H1 (cell line): ENCODE data around the gene PPP1R1B. TPM values are rescaled to one million over a fixed set of nuclear protein-coding genes. Genes with fewer than 3 reads are reported as not detected.
A peak's percentile ranks its signal among the peaks of the same experiment; 100 is the strongest.

Experiments
- CTCF ChIA-PET: fragments of 300-600 bp; sonication (Branson Sonifier 250); formaldehyde crosslinking; loops from one replicate; lab custom pipeline; 2021; ENCODE audit not compliant: partially characterized antibody; lab: Charles Lee
- POLR2A ChIA-PET: fragments of 300-600 bp; sonication (Branson Sonifier 250); formaldehyde crosslinking; loops from one replicate; lab custom pipeline; 2021; ENCODE audit warnings: inconsistent platforms; ENCODE audit not compliant: partially characterized antibody; lab: Charles Lee
- DNase-seq, 2 experiments: peaks; one replicate each; pipeline versions ENCODE4 v3.0.0 to v3.0.0-alpha.2; 2010 to 2022; ENCODE audit warnings: low spot score in 2 of 2, low read depth in 1 of 2, mixed read lengths in 1 of 2
- FAIRE-seq: peaks from 2 replicates; lab custom pipeline; 2011; peaks lifted over from hg19 to GRCh38; lab: Jason Lieb, UNC
- H2AFZ ChIP-seq: 2 replicates; pipeline ENCODE4 v1.8.1; 2012; ENCODE audit warnings: low read length, inconsistent platforms
- H2AK5ac ChIP-seq: 2 replicates; pipeline ENCODE4 v1.6.1; 2013; ENCODE audit warnings: low read depth, low read length
- H2BK120ac ChIP-seq: replicated peaks from 2 replicates; pipeline ENCODE3; 2013; ENCODE audit warnings: low read depth, low read length, inconsistent platforms
- H2BK12ac ChIP-seq: 2 replicates; pipeline ENCODE4 v1.6.1; 2013; ENCODE audit warnings: low read depth, low read length
- H2BK15ac ChIP-seq: 2 replicates; pipeline ENCODE4 v1.6.1; 2013; ENCODE audit warnings: low read length
- H2BK20ac ChIP-seq: 2 replicates; pipeline ENCODE4 v1.6.1; 2013; ENCODE audit warnings: low read length
- H2BK5ac ChIP-seq: 2 replicates; pipeline ENCODE4 v1.6.1; 2013; ENCODE audit warnings: low read depth, low read length
- H3K14ac ChIP-seq: 2 replicates; pipeline ENCODE4 v1.6.1; 2013; ENCODE audit warnings: inconsistent platforms; ENCODE audit not compliant: insufficient read length
- H3K18ac ChIP-seq: 2 replicates; pipeline ENCODE4 v1.6.1; 2013; ENCODE audit warnings: low read length; ENCODE audit errors: extremely low read depth
- H3K23ac ChIP-seq: 2 replicates; pipeline ENCODE4 v1.6.1; 2013; ENCODE audit warnings: inconsistent platforms; ENCODE audit not compliant: insufficient read length
- H3K23me2 ChIP-seq: 2 replicates; pipeline ENCODE4 v1.6.1; 2013; ENCODE audit warnings: low read depth, low read length
- H3K27ac ChIP-seq: 2 replicates; pipeline ENCODE4 v1.6.1; 2011; ENCODE audit warnings: low read depth, low read length, inconsistent platforms
- H3K27me3 ChIP-seq, 4 experiments: replicated peaks in 1 of 4; 1 replicate in 1 of 4; 2 replicates in 3 of 4; pipeline versions ENCODE4 v1.6.1 to v1.8.1; 2011 to 2013; ENCODE audit warnings: low read length in 3 of 4, mild to moderate bottlenecking in 3 of 4, inconsistent platforms in 2 of 4, mixed read lengths in 2 of 4, moderate library complexity in 1 of 4; ENCODE audit not compliant: control insufficient read depth in 3 of 4, insufficient read depth in 3 of 4; ENCODE audit errors: extremely low read depth in 1 of 4
- H3K36me3 ChIP-seq, 4 experiments: 2 replicates each; pipeline versions ENCODE4 v1.6.1 to v1.8.1; 2011 to 2013; ENCODE audit warnings: mild to moderate bottlenecking in 4 of 4, low read length in 3 of 4, moderate library complexity in 2 of 4, control low read depth in 1 of 4, inconsistent platforms in 1 of 4; ENCODE audit not compliant: insufficient read depth in 4 of 4, control insufficient read depth in 2 of 4
- H3K4ac ChIP-seq: replicated peaks from 2 replicates; pipeline ENCODE3; 2013; ENCODE audit warnings: low read length, low read depth, mixed read lengths, inconsistent platforms; ENCODE audit not compliant: insufficient read length
- H3K4me1 ChIP-seq, 4 experiments: replicated peaks in 1 of 4; 1 replicate in 1 of 4; 2 replicates in 3 of 4; pipeline versions ENCODE4 v1.6.1 to v1.8.1; 2011 to 2013; ENCODE audit warnings: low read length in 3 of 4, inconsistent platforms in 2 of 4, mixed read lengths in 1 of 4; ENCODE audit not compliant: insufficient read depth in 4 of 4, control insufficient read depth in 3 of 4
- H3K4me2 ChIP-seq, 2 experiments: 2 replicates each; pipeline versions ENCODE4 v1.6.1 to v1.8.1; 2011 to 2013; ENCODE audit warnings: low read depth in 2 of 2, low read length in 2 of 2, control low read depth in 1 of 2, inconsistent platforms in 1 of 2, mild to moderate bottlenecking in 1 of 2; ENCODE audit not compliant: insufficient read depth in 1 of 2
- H3K4me3 ChIP-seq, 4 experiments: fragments of 200-600, 300-600 bp in 1 of 4; sonication (generic), shearing (Covaris generic), sonication (Bioruptor Twin) in 1 of 4; 2 replicates each; pipeline versions ENCODE4 v1.5.1 to v1.8.1; 2011 to 2016; ENCODE audit warnings: low read length in 4 of 4, low read depth in 3 of 4, control low read depth in 2 of 4, inconsistent platforms in 2 of 4, mild to moderate bottlenecking in 2 of 4, mixed read lengths in 1 of 4, moderate library complexity in 1 of 4; ENCODE audit not compliant: insufficient read depth in 2 of 4; ENCODE audit errors: extremely low read depth in 1 of 4
- H3K56ac ChIP-seq: replicated peaks from 2 replicates; pipeline ENCODE3; 2013; ENCODE audit warnings: low read depth, mild to moderate bottlenecking, mixed read lengths, low read length, inconsistent platforms; ENCODE audit not compliant: insufficient read length
- H3K79me1 ChIP-seq: 2 replicates; pipeline ENCODE4 v1.6.1; 2013; ENCODE audit warnings: low read depth, low read length, control low read depth
- H3K79me2 ChIP-seq, 2 experiments: 2 replicates each; pipeline versions ENCODE4 v1.6.1 to v1.8.1; 2012 to 2013; ENCODE audit warnings: low read length in 2 of 2, mild to moderate bottlenecking in 2 of 2, inconsistent platforms in 1 of 2; ENCODE audit not compliant: insufficient read depth in 2 of 2, control insufficient read depth in 1 of 2
- H3K9ac ChIP-seq, 4 experiments: replicated peaks in 1 of 4; 1 replicate in 1 of 4; 2 replicates in 3 of 4; pipeline versions ENCODE4 v1.6.1 to v1.8.1; 2011 to 2013; ENCODE audit warnings: low read depth in 3 of 4, low read length in 3 of 4, control low read depth in 2 of 4, mild to moderate bottlenecking in 2 of 4, moderate library complexity in 2 of 4, inconsistent platforms in 1 of 4; ENCODE audit errors: extremely low read depth in 1 of 4
- H3K9me3 ChIP-seq, 2 experiments: 2 replicates each; pipeline versions ENCODE4 v1.6.1 to v1.8.1; 2012 to 2013; ENCODE audit warnings: mild to moderate bottlenecking in 2 of 2, moderate library complexity in 2 of 2, control low read depth in 1 of 2, inconsistent platforms in 1 of 2, low read depth in 1 of 2, low read length in 1 of 2, mixed read lengths in 1 of 2; ENCODE audit not compliant: insufficient read depth in 2 of 2
- H4K20me1 ChIP-seq, 2 experiments: replicated peaks in 1 of 2; 2 replicates each; pipeline versions ENCODE3 to v1.8.1; 2011 to 2013; ENCODE audit warnings: inconsistent platforms in 2 of 2, low read length in 2 of 2, mild to moderate bottlenecking in 1 of 2; ENCODE audit not compliant: insufficient read depth in 2 of 2, control insufficient read depth in 1 of 2
- H4K5ac ChIP-seq: 2 replicates; pipeline ENCODE4 v1.6.1; 2013; ENCODE audit warnings: low read length, low read depth, mixed read lengths, inconsistent platforms; ENCODE audit not compliant: insufficient read length
- H4K8ac ChIP-seq: 2 replicates; pipeline ENCODE4 v1.8.0; 2013; ENCODE audit warnings: mild to moderate bottlenecking, moderate library complexity, low read length, inconsistent platforms; ENCODE audit not compliant: insufficient read depth; ENCODE audit errors: extremely low read depth
- H4K91ac ChIP-seq: replicated peaks from 2 replicates; pipeline ENCODE3; 2013; ENCODE audit warnings: low read length, mixed read lengths, inconsistent platforms; ENCODE audit not compliant: insufficient read length
- CTBP2 ChIP-seq: IDR thresholded peaks from 2 replicates; pipeline ENCODE4 v1.7.0; 2011; ENCODE audit warnings: borderline replicate concordance, mild to moderate bottlenecking, moderate library complexity, mixed read lengths, low read length; ENCODE audit not compliant: insufficient read depth, insufficient read length
- EP300 ChIP-seq, 2 experiments: IDR thresholded peaks; 1 replicate in 1 of 2; 2 replicates in 1 of 2; pipeline ENCODE4 v1.6.1; 2011 to 2012; ENCODE audit warnings: low read depth in 2 of 2, low read length in 2 of 2, mild to moderate bottlenecking in 2 of 2, borderline replicate concordance in 1 of 2, inconsistent platforms in 1 of 2, moderate library complexity in 1 of 2
- EZH2 ChIP-seq: fragments of 200-600 bp; sonication (generic); IDR thresholded peaks from 2 replicates; pipeline ENCODE4 v1.7.1; 2012; ENCODE audit warnings: low read depth, mild to moderate bottlenecking, moderate library complexity, low read length, inconsistent platforms; ENCODE audit not compliant: severe bottlenecking
- KDM1A ChIP-seq: fragments of 200-600, 300-600 bp; sonication (generic); IDR thresholded peaks from 2 replicates; pipeline ENCODE4 v1.7.1; 2016; ENCODE audit warnings: mild to moderate bottlenecking, low read length, borderline replicate concordance
- RAD21 ChIP-seq, 2 experiments: IDR thresholded peaks in 1 of 2; conservative IDR thresholded peaks in 1 of 2; 2 replicates each; pipeline ENCODE4 v1.6.1; 2011; ENCODE audit warnings: low read depth in 2 of 2, low read length in 2 of 2, improper control_type of control experiment in 1 of 2, inconsistent platforms in 1 of 2, mild to moderate bottlenecking in 1 of 2, moderate library complexity in 1 of 2
- SP2 ChIP-seq: IDR thresholded peaks from 2 replicates; pipeline ENCODE4 v1.6.1; 2012; ENCODE audit warnings: mild to moderate bottlenecking, low read length, inconsistent platforms
- SUZ12 ChIP-seq: fragments of 200-600 bp; sonication (generic); IDR thresholded peaks from 2 replicates; pipeline ENCODE4 v1.6.1; 2012; ENCODE audit warnings: mild to moderate bottlenecking, inconsistent platforms, low read length, moderate library complexity, mixed read lengths
- TCF12 ChIP-seq: IDR thresholded peaks from 2 replicates; pipeline ENCODE4 v1.6.1; 2011; ENCODE audit warnings: low read depth, mild to moderate bottlenecking, low read length
- YY1 ChIP-seq: IDR thresholded peaks from 2 replicates; pipeline ENCODE4 v1.6.1; 2011; ENCODE audit warnings: low read depth, mild to moderate bottlenecking, low read length
- WGBS, 2 experiments: shearing (Covaris generic) in 1 of 2; methylation state at CpG; one replicate each; pipeline versions ENCODE4 v1.1.6 to v1.1.7; 2013 to 2015; ENCODE audit warnings: low lambda C conversion rate in 2 of 2, mixed read lengths in 2 of 2, inconsistent platforms in 1 of 2, low coverage in 1 of 2, missing lambda C conversion rate in 1 of 2; ENCODE audit not compliant: insufficient replicate concordance in 2 of 2, insufficient coverage in 1 of 2, insufficient read length in 1 of 2; ENCODE audit errors: extremely low coverage in 1 of 2, missing lambda C conversion rate in 1 of 2; 5-methylcytosine and 5-hydroxymethylcytosine counted together
- polyA plus RNA-seq, 7 experiments: library from polyadenylated mRNA; depleted of rRNA in 3 of 7; stranded (reverse) in 5 of 7; unstranded in 2 of 7; fragments of >200 nt in 5 of 7; fragments of 200-250 nt in 2 of 7; gene quantifications; 1 replicate in 5 of 7; 2 replicates in 1 of 7; 4 replicates in 1 of 7; pipeline versions ENCODE4 v1.2.1 to v1.2.3, GENCODE V29; 2011 to 2013; ENCODE audit warnings: missing spikeins in 2 of 7, mixed read lengths in 2 of 7
- total RNA-seq: library from RNA; stranded (reverse); fragmentation: NEBNext Ultra II Directional; extraction: Animal tissue kit (Norgen Biotek cat#: 25700); gene quantifications from 2 replicates; pipeline ENCODE4 v1.2.1, GENCODE V29; 2021
- TF ChIP-seq, protein P1 (sequence below): IDR thresholded peaks from 2 replicates; pipeline ENCODE4 v1.6.1; 2011; ENCODE audit warnings: low read depth, mild to moderate bottlenecking, low read length; ENCODE audit not compliant: insufficient read depth

PPP1R1B gene
- total and polyA plus RNA-seq, 2 of the 8 experiments (the other 6 are each of a cell fraction or from before 2014, with no cell fraction given), result 10.7 to 22.3 TPM

DNA sequence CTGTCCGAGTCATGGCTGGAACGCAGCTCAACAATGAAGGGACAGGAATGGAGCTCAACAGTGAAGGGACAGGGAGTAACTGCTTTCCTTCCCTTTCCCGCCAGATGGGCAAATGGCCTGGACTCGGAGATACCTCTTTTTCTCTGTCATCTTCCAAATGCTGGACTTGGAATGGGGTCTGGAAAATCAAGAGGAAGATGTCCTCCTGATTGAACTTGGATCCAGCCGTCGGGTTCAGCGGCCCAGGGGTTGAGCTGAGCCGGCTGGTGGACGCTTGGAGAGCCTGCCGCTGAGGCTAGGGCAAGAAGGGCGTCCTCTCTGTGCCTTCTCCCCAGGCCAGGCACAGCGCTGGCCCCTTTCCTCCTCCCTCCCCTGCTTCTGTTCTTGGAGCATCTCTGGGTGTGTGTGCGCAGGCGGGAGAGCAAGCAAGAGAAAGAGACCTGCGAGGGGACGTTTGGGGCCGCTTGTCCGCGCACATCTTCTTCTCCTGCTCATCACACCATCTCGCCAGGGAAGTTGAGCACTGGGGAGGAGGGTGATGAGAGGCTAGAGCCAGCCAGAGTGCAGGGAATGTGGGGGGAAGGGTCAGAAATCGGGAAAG is 25.7 kb upstream of the PPP1R1B start:
- H3K18ac ChIP-seq, result no peak overlapping the region
- H3K56ac ChIP-seq, result no peak overlapping the region
- no peak overlapping the region for H3K23ac ChIP-seq
- no peak overlapping the region for H2BK5ac ChIP-seq
- FAIRE-seq (peak; percentile 65), DNase-seq (peak in 1 of 2 experiments; percentile 74)
- H2BK15ac ChIP-seq, result no peak overlapping the region; the same call in 1 of the 2 replicates
- H3K14ac ChIP-seq, result no peak overlapping the region
- no peak overlapping the region for H2AFZ ChIP-seq
- H3K23me2 ChIP-seq, result peaks cover 8% of the 10 kb centered on the region; the same call in 1 of the 2 replicates
- H3K4ac ChIP-seq, result no peak overlapping the region
- peaks cover 86 to 100% (median 98%) of the 10 kb centered on the region in 4 experiments for H3K27me3 ChIP-seq
- H3K4me1 ChIP-seq, result peaks cover 5 to 54% (median 35%) of the 10 kb centered on the region in 4 experiments
- H3K79me1 ChIP-seq, result no peaks in the 10 kb centered on the region
- H4K20me1 ChIP-seq, result peaks cover 5 to 23% of the 10 kb centered on the region in 2 experiments
- H4K8ac ChIP-seq, result no peak overlapping the region
- H3K27ac ChIP-seq, result no peak overlapping the region
- H3K9me3 ChIP-seq, result no peaks in the 10 kb centered on the region
- no peak overlapping the region for H2AK5ac ChIP-seq
- no peak overlapping the region for H3K9ac ChIP-seq
- WGBS, 2 experiments, result 2% methylated on average over 20 of the region's 21 CpGs; no CpG with 5 or more reads in 1 of the 2 experiments
- peak overlapping the region; percentile 61 to 68 for H3K4me2 ChIP-seq
- CTCF ChIA-PET, result interaction anchor here (0.8 to 10.7 kb wide), 11 partner anchors 12 to 71 kb away, joined by 3 to 140 read pairs (median 5); partner anchors contain the start of genes PPP1R1B and TCAP
- POLR2A ChIA-PET, result interaction anchor here (1.2 to 1.7 kb wide), 7 partner anchors 16 to 129 kb away, joined by 3 to 5 read pairs (median 4); partner anchors contain the start of gene PPP1R1B
- H4K91ac ChIP-seq, result no peak overlapping the region
- H2BK12ac ChIP-seq, result peak overlapping the region; percentile 42; the same call in 1 of the 2 replicates
- H3K4me3 ChIP-seq, result peak overlapping the region in 2 of 4 experiments; percentile 14 to 38; a peak in 4 of 8 replicates
- H2BK20ac ChIP-seq, result no peak overlapping the region
- H3K79me2 ChIP-seq, result no peaks in the 10 kb centered on the region
- no peak overlapping the region for H4K5ac ChIP-seq
- peaks cover 0 to 2% (median 0%) of the 10 kb centered on the region in 4 experiments; a peak in 1 of 8 replicates for H3K36me3 ChIP-seq
- no peak overlapping the region for H2BK120ac ChIP-seq
- TF ChIP-seq CTBP2, result peak; percentile 99
- no peak for TF ChIP-seq EP300 (IDR thresholded peaks at IDR 0.05; ENCODE audit: borderline replicate concordance in 1 of 2, low read depth in 2 of 2, low read length in 2 of 2)
- peak; percentile 79; the same call in 1 of the 2 replicates for TF ChIP-seq TCF12
- peak; percentile 78 for TF ChIP-seq YY1
- peak; percentile 84 for TF ChIP-seq SUZ12
- TF ChIP-seq SP2, result no peak
- 0 out of 4 replicates have a peak, but pooled peaks of 1 of the 2 experiments have one; percentile 9 for TF ChIP-seq RAD21 (IDR thresholded peaks at IDR 0.05 in 1 of 2, conservative IDR thresholded peaks at IDR 0.05 in 1 of 2; ENCODE audit: low read depth in 2 of 2, low read length in 2 of 2)
- TF ChIP-seq KDM1A, result peak; percentile 78; the same call in 1 of the 2 replicates
- TF ChIP-seq, protein P1, sequence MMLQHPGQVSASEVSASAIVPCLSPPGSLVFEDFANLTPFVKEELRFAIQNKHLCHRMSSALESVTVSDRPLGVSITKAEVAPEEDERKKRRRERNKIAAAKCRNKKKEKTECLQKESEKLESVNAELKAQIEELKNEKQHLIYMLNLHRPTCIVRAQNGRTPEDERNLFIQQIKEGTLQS, result no peak
- TF ChIP-seq EZH2, result peak; percentile 76
